Erythroblast (primary cell): Measurements from ENCODE around the gene NPLOC4.

Source experiments
- GATA1 ChIP-seq: IDR thresholded peaks from 2 replicates; pipeline ENCODE4 v1.6.1; 2011; ENCODE audit warnings: low read depth, mild to moderate bottlenecking, control low read depth, low read length, moderate library complexity
- POLR2A ChIP-seq: IDR thresholded peaks from 2 replicates; pipeline ENCODE4 v1.6.1; 2011; ENCODE audit warnings: mild to moderate bottlenecking, low read length

DNA sequence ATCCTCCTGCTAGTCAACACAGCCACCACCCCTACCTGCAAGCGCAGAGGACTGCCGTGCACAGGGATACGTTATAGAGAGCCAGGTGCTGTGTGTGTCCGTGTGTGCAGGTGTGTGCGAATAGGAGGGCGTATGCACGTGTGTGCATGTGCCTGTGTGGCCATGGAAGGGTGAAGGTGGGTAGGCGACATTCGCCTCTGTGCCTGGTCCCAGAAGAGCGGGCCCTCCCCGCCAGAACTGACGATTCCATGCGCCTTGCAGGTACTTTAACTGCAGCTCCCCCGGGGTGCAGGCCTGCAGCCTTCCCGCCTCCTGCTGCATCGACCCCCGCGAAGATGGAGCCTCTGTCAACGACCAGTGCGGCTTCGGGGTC lies 10.7 kb upstream of the NPLOC4 start:
- TF ChIP-seq POLR2A (no peak), GATA1 (no peak)
